Measurements from ENCODE around the gene CCDC85C.

DNA sequence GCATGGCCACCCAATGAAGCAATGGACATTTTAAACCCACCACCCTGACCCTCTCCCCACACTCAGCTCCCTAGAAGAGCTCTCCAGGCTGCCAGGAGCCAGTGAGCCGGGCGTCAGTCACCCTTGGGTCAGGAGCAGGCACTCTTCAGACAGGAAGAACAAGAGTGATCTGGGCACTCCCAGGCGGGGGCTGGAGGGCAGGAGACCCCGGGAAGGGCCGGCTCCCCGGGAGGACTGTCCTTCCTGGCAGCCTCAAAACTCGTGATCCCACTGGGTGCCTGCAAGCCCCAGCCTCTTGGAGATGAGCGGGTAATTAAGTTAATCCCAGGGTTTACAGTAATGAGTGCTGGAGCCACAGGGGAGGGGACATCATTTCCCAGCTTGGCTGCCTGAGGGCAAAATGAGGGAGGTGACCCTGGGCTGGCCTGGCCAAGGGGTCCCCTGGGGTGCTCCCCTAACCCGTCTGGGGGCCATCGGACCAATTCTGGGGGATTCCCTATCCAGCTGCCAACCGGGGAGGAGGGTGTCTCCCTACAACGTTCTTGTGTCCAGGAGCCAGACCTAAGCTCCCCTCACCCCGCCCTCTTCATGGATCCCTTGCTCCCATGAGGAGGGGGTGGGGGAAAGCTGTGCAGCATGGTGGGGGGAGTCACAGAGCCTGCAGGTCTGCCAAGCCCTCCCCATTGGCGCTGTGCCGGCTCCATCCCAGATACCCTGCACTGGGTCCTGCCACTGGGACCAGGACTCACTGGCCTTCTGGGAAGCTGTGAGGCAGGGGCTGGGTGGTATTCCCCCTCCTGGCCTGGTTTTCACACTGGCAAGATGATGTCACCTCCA is 63.6 kb downstream of the CCDC85C start:
- TF ChIP-seq MXI1 (IDR thresholded peaks at IDR 0.05; ENCODE audit: borderline replicate concordance, low read depth, low read length): no peak
- TF ChIP-seq, protein P1, sequence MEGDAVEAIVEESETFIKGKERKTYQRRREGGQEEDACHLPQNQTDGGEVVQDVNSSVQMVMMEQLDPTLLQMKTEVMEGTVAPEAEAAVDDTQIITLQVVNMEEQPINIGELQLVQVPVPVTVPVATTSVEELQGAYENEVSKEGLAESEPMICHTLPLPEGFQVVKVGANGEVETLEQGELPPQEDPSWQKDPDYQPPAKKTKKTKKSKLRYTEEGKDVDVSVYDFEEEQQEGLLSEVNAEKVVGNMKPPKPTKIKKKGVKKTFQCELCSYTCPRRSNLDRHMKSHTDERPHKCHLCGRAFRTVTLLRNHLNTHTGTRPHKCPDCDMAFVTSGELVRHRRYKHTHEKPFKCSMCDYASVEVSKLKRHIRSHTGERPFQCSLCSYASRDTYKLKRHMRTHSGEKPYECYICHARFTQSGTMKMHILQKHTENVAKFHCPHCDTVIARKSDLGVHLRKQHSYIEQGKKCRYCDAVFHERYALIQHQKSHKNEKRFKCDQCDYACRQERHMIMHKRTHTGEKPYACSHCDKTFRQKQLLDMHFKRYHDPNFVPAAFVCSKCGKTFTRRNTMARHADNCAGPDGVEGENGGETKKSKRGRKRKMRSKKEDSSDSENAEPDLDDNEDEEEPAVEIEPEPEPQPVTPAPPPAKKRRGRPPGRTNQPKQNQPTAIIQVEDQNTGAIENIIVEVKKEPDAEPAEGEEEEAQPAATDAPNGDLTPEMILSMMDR (conservative IDR thresholded peaks at IDR 0.05; ENCODE audit: low read depth, low read length): no peak
- no peak for TF ChIP-seq RAD21 (IDR thresholded peaks at IDR 0.05; ENCODE audit: low read length)
- TF ChIP-seq, protein P2, sequence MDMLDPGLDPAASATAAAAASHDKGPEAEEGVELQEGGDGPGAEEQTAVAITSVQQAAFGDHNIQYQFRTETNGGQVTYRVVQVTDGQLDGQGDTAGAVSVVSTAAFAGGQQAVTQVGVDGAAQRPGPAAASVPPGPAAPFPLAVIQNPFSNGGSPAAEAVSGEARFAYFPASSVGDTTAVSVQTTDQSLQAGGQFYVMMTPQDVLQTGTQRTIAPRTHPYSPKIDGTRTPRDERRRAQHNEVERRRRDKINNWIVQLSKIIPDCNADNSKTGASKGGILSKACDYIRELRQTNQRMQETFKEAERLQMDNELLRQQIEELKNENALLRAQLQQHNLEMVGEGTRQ (IDR thresholded peaks at IDR 0.05; ENCODE audit: low read depth, low read length): no peak
- no peak for TF ChIP-seq CEBPB (IDR thresholded peaks at IDR 0.05; ENCODE audit: low read depth, low read length)
- TF ChIP-seq NFE2L2 (IDR thresholded peaks at IDR 0.05; ENCODE audit: low read depth, low read length): no peak
